Fibroblast of skin of left biceps (primary cell): ENCODE results near the gene ITGA8.
"Not testable (repeated sequence)": the region's sequence is repeated elsewhere in the genome, so short reads cannot be mapped to it uniquely, and the experiment has no call there.

ENCODE experiments used
- DNase-seq, 2 experiments: peaks; one replicate each; pipeline ENCODE4 v3.0.0-alpha.2; 2013; ENCODE audit warnings: low read depth in 2 of 2

ITGA8 gene

GRCh38 chr10:15620337-15620736 lies 99.4 kb downstream of the ITGA8 start:
- DNase-seq = no peak

DNA sequence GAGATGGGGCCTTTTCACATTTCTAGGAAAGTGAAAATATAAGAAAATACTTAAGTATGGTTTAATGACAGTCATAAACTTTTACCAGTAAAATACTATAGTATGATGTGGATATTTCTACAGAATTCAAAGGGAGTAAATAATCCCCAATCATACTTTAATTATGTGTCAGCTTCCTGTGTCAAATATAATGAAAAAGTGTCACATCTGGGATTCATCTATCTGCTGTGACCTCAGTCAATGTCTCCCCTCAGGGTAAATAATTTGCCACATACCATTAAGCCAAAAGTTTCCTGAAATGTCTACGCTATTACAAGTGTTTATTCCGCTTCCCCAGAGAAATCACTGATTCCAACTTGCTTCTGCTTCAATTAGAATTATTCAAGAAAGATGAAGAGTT lies 110.5 kb downstream of the ITGA8 start:
- DNase-seq = peak; percentile 49 to 50

GRCh38 chr10:15606377-15606776 lies 113.3 kb downstream of the ITGA8 start:
- peak; percentile 62 to 72 for DNase-seq

- DNase-seq = peak; percentile 62 to 66
Measured at GRCh38 chr10:15605740-15606369, 113.9 kb downstream of the ITGA8 start.

- DNase-seq = no peak
Measured at GRCh38 chr10:15603446-15604011, 116.2 kb downstream of the ITGA8 start.

DNA sequence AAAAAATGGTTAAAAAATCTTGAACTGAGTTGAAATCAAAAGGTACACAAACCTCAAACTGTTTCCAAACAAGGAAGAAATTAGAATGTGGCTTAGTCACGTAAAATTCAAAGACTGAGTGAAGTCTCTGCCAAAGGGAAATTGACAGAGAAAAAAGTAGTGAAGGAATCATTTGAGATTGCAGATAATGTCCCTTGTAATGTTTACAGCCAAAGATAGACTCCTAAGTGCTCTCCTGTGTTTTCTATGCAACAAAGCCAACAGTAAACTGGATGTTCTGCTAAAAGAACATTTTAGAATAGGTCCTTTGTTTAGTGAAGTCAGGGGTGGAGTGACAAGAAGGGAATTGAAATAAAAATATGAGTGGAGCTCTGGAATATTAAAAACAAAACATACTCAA lies 117.9 kb downstream of the ITGA8 start:
- no peak for DNase-seq

DNA sequence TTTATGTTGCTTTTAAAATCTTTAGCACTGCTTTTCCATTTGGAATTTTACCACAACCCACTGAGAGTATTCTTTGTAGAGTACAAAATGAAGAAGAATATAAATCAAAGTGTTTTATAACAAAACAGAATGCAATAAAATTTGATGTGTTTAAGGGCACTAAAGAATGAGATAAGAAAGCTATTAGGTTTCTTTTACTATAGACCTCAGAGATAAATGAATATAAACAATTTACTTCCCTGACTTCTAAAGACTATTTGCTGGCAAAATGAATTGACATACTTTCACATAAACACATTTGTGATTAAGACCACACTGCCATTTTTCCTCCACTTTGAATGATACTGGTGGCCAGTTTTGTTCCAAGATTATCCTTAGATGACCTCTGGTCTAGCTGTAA lies 124.5 kb downstream of the ITGA8 start:
- no peak for DNase-seq

DNA sequence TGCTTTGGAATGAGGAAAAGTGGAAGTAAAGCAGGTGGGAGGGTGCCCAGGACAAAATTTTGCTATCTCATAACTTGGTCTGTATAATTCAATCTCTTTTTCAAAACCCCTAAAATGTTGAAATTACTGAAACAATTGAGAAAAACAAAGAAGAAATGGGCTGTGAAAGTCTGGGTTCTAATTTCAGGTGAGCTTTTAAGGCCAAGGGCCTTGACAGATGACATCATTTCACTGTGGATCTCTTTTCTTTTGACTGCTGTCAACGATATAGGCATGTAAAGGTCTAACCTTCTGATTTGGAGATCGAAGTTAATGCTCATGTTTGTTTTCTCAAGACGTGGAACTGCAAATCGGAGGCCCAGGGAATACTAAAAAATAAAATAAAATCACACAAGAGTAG lies 127.8 kb downstream of the ITGA8 start:
- DNase-seq = no peak

DNA sequence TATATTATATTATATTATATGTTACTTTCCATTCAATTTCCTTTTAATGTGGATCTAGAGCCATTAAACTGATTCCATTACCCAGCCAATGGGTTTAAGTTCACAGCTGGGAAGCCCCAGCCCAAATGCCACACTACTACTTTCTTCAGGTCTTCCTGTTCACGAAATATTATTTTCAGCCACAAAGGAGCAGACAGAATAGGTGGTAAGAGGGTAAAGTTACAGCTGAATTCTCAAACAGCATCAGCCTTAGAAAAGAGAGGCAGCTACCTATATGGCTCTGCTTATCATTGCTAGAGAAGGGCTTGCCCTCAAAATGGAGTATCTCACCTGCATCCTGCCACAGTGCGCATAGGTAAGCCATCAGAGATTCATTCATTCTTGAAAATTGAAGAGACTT lies 128.3 kb downstream of the ITGA8 start:
- DNase-seq = no peak

- DNase-seq = no peak
Measured at GRCh38 chr10:15588635-15589508, 130.8 kb downstream of the ITGA8 start.

DNA sequence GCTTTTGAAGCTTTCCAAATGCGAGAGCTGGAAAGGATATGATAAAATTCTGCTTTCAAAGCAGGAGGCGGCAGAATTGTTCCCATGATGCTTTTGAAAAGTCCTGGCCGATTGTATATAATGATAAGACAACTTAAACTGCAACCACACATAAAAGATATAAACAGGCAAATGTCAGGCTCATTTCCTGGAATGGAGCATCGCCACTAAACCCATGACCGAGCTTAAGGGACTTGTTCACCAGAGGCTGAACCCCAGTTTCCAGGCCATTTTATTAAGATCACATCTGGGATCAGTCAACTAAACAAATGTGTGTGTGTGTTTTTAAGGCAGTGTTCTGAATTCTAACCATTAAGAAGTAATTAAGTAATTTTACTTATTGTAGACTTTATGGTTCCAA lies 131.6 kb downstream of the ITGA8 start:
- DNase-seq = no peak

GRCh38 chr10:15587271-15587670 lies 132.5 kb downstream of the ITGA8 start:
- no peak for DNase-seq

GRCh38 chr10:15585303-15585715 lies 134.4 kb downstream of the ITGA8 start:
- no peak for DNase-seq

DNA sequence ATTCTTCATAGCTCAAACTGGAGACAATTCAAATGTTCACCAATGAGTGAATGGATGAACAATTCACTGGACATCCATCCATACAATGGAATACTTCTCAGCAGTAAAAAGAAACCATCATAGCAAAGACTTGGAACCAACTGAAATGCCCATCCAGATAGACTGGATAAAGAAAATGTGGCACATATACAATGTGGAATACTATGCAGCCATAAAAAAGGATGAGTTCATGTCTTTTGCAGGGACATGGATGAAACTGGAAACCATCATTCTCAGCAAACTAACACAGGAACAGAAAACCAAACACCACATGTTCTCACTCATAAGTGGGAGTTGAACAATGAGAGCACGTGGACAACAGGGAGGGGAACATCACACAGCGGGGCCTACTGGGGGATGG lies 136.8 kb downstream of the ITGA8 start:
- DNase-seq = not testable (repeated sequence)

- DNase-seq = no peak
Measured at GRCh38 chr10:15579605-15580004, 140.1 kb downstream of the ITGA8 start.

- DNase-seq = no peak
Measured at GRCh38 chr10:15572531-15573045, 147.1 kb downstream of the ITGA8 start.

DNA sequence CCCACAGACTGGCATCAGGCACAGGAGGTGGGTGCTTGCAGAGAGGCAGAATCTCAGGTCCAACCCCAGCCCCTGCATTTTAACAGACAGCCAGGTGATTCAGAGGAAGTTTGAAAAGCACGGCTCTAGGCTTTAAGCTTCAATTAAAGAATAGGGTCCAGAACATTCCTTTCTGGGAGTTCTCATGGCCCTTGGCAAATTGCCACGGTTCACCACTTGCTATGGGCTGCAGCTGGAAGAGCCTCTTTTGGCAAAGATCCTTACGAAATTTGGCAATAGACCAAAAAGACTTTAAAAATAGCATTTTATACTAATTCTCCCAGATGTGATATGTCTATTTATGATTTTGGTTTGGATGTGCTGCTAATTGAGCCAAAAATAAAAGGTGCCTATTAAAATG lies 148.1 kb downstream of the ITGA8 start:
- DNase-seq = peak; percentile 59 to 70

- no peak for DNase-seq
Measured at GRCh38 chr10:15570738-15571339, 148.9 kb downstream of the ITGA8 start.

- DNase-seq = no peak
Measured at GRCh38 chr10:15567952-15568351, 151.8 kb downstream of the ITGA8 start.

DNA sequence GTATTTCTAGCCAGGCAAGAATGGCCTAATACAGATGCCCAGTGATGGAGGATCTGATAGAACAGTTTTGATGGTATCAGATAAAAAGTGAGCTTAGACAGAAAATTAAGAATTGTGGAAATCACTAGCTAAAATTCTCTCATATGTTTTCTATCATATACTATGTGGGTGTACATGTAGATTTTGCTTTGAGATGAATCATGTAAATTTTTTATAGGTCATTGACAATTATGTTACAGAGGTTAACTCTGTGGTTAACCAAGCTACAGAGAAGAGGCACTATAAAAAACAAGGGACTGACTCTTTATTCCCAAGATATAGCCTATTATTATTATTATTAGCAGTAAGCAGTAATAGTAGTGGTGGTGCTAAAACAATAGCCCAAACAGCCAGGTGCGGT lies 156.5 kb downstream of the ITGA8 start:
- DNase-seq = peak; percentile 38 to 48

- no peak for DNase-seq
Measured at GRCh38 chr10:15562578-15562977, 157.1 kb downstream of the ITGA8 start.

DNA sequence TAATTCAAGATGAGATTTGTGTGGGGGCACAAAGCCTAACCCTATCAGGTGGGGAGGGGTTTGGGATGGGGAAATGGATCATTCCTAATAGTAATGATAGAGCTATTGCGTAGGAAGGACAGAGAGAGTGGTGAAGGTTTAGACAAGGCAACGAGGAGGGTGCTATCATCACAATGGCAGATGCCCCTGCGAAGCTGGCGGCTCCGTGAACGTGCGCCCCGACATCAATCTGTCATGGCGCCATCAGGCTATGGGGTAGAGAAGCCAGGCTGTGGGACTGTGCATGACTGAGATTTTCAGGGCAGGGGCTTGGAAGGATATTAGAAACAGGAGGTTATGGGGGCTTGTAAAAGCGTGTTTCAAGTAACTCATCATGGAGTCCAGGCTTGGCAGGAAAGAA lies 157.6 kb downstream of the ITGA8 start:
- no peak for DNase-seq
